Measurements from ENCODE around the gene TRABD2B. TPM values are rescaled to one million over a fixed set of nuclear protein-coding genes. Genes with fewer than 3 reads are reported as not detected.

TRABD2B gene
- total RNA-seq, 2 donors from 2014 or later = 3.8 to 10.7 TPM

DNA sequence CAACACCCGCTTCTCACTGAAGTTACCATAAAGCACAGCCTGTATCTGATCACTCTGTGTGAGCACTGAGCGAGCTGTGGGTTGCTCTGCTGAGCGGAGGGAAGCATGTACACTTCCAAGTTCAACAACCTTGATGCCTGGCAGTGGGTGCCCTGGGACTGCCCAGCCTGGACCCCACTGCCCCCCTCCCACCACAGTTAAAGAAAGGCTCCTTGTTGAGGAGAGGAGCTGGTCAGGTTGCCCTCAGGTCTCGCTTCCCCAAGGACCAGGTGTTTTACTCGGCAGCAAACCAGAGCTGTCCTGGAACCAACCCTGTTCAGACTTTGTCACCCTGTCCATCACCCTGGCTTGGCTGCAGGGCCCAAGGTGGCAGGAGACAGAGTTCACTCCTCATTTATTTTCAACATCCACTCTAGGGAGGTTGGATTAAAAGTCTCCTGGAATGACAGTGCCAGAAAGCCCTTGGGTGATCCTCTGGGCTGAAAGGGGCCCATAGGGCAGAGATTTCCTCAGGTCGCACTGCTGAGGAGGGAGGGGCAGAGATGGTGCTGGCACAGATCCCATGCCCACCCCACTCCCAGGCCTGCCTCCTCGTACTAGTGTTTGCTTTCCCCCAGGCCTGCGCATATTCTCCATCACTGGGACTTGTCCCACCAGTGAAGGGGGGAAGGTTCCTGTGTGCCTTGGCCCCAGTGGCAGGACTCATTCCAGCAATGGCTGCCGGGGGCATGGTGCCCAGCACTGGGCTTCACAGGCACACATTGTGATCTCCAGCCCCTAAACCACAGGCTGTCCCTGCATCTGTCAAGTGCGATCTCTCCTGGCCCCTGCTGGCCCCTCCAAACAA lies 101.7 kb downstream of the TRABD2B start:
- Histone ChIP-seq H3K36me3 (no peaks in the 10 kb centered on the region), H3K27ac (no peak overlapping the region), H3K4me1 (ENCODE audit: control insufficient read depth in 1 of 2, low read depth in 2 of 2) (peaks cover 0 to 22% of the 10 kb centered on the region in 2 donors), H3K9me3 (no peaks in the 10 kb centered on the region), H3K27me3 (replicated peaks; ENCODE audit: insufficient read depth) (no peaks in the 10 kb centered on the region), H3K4me3 (no peak overlapping the region)
- DNase-seq (ENCODE audit: low spot score) = no peak
- TF ChIP-seq CTCF (IDR thresholded peaks at IDR 0.05) = no peak
- no peak for ATAC-seq (ENCODE audit: insufficient number of reproducible peaks, low FRiP score, low read depth)

- no peaks in the 10 kb centered on the region for H3K9me3 ChIP-seq
- H3K27ac ChIP-seq = no peak overlapping the region
- no peak for DNase-seq (ENCODE audit: low spot score)
- no peak for TF ChIP-seq CTCF (IDR thresholded peaks at IDR 0.05)
- H3K4me3 ChIP-seq = no peak overlapping the region
- ATAC-seq (ENCODE audit: insufficient number of reproducible peaks, low FRiP score, low read depth) = no peak
- no peaks in the 10 kb centered on the region for H3K36me3 ChIP-seq
- H3K4me1 ChIP-seq (ENCODE audit: control insufficient read depth in 1 of 2, low read depth in 2 of 2) = peaks cover 0 to 22% of the 10 kb centered on the region in 2 donors
- no peaks in the 10 kb centered on the region for H3K27me3 ChIP-seq (replicated peaks; ENCODE audit: insufficient read depth)
Measured at GRCh38 chr1:47894410-47895278, 102.5 kb downstream of the TRABD2B start.

DNA sequence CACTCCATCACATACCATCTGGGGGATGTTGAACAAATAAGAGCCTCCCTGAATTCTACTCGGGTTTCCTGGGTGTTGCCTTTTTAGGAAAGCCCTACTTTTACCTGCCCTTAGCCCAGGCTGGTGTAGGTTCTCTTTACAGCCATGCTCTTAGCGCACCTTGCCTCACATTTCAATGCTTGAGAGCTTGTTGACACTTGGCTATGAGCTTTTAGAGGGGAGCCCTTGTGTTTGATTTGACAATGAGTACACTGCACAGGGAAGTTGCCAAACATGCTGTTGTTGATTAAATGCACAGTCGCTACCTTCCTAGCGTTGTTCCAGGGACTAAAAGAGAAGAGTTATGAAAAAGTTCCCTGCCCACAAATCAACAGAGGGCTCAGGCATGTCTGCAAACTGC lies 103.8 kb downstream of the TRABD2B start:
- DNase-seq (ENCODE audit: low spot score) (no peak), ATAC-seq (ENCODE audit: insufficient number of reproducible peaks, low FRiP score, low read depth) (no peak)
- no peaks in the 10 kb centered on the region for H3K27me3 ChIP-seq (replicated peaks; ENCODE audit: insufficient read depth)
- no peaks in the 10 kb centered on the region for H3K36me3 ChIP-seq
- H3K9me3 ChIP-seq = no peaks in the 10 kb centered on the region
- TF ChIP-seq CTCF (IDR thresholded peaks at IDR 0.05) = no peak
- H3K27ac ChIP-seq = no peak overlapping the region
- peaks cover 0 to 20% of the 10 kb centered on the region in 2 donors for H3K4me1 ChIP-seq (ENCODE audit: control insufficient read depth in 1 of 2, low read depth in 2 of 2)
- H3K4me3 ChIP-seq = no peak overlapping the region

GRCh38 chr1:47890779-47891178 lies 106.4 kb downstream of the TRABD2B start:
- H3K27me3 ChIP-seq (replicated peaks; ENCODE audit: insufficient read depth) = no peaks in the 10 kb centered on the region
- H3K9me3 ChIP-seq = no peaks in the 10 kb centered on the region
- H3K4me1 ChIP-seq (ENCODE audit: control insufficient read depth in 1 of 2, low read depth in 2 of 2) = peaks cover 0 to 8% of the 10 kb centered on the region in 2 donors
- no peak for ATAC-seq (ENCODE audit: insufficient number of reproducible peaks, low FRiP score, low read depth)
- no peak for DNase-seq (ENCODE audit: low spot score)
- no peak overlapping the region for H3K4me3 ChIP-seq
- no peak overlapping the region for H3K27ac ChIP-seq
- no peak for TF ChIP-seq CTCF (IDR thresholded peaks at IDR 0.05)
- H3K36me3 ChIP-seq = no peaks in the 10 kb centered on the region

GRCh38 chr1:47888294-47888629 lies 108.9 kb downstream of the TRABD2B start:
- DNase-seq (ENCODE audit: low spot score) (no peak), ATAC-seq (ENCODE audit: insufficient number of reproducible peaks, low FRiP score, low read depth) (no peak)
- Histone ChIP-seq H3K36me3 (no peaks in the 10 kb centered on the region), H3K27ac (no peak overlapping the region), H3K9me3 (no peaks in the 10 kb centered on the region), H3K4me3 (no peak overlapping the region), H3K27me3 (replicated peaks; ENCODE audit: insufficient read depth) (no peaks in the 10 kb centered on the region), H3K4me1 (ENCODE audit: control insufficient read depth in 1 of 2, low read depth in 2 of 2) (no peaks in the 10 kb centered on the region)
- TF ChIP-seq CTCF (IDR thresholded peaks at IDR 0.05) = no peak
